Keratinocyte (primary cell): ENCODE measurements around the gene CDKL4.

Experiments used
- EZH2 ChIP-seq: IDR thresholded peaks from one replicate; pipeline ENCODE4 v1.6.1; 2012; ENCODE audit warnings: inconsistent platforms, mild to moderate bottlenecking, low read length, moderate library complexity
- TF ChIP-seq, protein P1 (sequence below), 3 experiments: IDR thresholded peaks in 1 of 3; conservative IDR thresholded peaks in 1 of 3; optimal IDR thresholded peaks in 1 of 3; 2 replicates in 2 of 3; 3 replicates in 1 of 3; pipeline versions ENCODE3 to v1.5.1; 2011; ENCODE audit warnings: low read length in 3 of 3, mild to moderate bottlenecking in 3 of 3, moderate library complexity in 2 of 3, control low read depth in 1 of 3, inconsistent platforms in 1 of 3; ENCODE audit not compliant: insufficient read depth in 2 of 3; ENCODE audit errors: extremely low read depth in 1 of 3

DNA sequence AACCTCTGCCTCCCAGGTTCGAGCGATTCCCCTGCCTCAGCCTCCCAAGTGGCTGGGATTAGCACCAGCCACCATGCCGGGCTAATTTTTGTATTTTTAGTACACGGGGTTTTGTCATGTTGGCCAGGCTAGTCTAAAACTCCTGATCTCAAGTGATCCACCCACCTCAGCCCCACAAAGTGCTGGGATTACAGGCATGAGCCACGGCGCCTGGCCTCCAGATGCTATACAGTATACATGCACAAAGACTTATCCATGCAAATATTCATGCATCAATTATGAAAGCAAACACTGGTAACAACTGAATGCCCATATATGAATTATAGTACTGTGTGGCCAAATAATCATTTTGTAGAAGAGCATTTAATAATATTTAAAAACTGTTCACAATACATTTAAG, 86.9 kb downstream of the CDKL4 start:
- TF ChIP-seq, protein P1, sequence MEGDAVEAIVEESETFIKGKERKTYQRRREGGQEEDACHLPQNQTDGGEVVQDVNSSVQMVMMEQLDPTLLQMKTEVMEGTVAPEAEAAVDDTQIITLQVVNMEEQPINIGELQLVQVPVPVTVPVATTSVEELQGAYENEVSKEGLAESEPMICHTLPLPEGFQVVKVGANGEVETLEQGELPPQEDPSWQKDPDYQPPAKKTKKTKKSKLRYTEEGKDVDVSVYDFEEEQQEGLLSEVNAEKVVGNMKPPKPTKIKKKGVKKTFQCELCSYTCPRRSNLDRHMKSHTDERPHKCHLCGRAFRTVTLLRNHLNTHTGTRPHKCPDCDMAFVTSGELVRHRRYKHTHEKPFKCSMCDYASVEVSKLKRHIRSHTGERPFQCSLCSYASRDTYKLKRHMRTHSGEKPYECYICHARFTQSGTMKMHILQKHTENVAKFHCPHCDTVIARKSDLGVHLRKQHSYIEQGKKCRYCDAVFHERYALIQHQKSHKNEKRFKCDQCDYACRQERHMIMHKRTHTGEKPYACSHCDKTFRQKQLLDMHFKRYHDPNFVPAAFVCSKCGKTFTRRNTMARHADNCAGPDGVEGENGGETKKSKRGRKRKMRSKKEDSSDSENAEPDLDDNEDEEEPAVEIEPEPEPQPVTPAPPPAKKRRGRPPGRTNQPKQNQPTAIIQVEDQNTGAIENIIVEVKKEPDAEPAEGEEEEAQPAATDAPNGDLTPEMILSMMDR (optimal IDR thresholded peaks at IDR 0.05 in 1 of 3, IDR thresholded peaks at IDR 0.05 in 1 of 3, conservative IDR thresholded peaks at IDR 0.05 in 1 of 3; ENCODE audit: extremely low read depth in 1 of 3, insufficient read depth in 2 of 3, low read length in 3 of 3) = no peak
- no peak for TF ChIP-seq EZH2
